Measurements from ENCODE around the gene VSIG8. TPM values are rescaled to one million over a fixed set of nuclear protein-coding genes. Genes with fewer than 3 reads are reported as not detected.
"Not testable (repeated sequence)": the region's sequence is repeated elsewhere in the genome, so short reads cannot be mapped to it uniquely, and the experiment has no call there.

VSIG8 gene
- total RNA-seq, 1 donor from 2014 or later: not detected

DNA sequence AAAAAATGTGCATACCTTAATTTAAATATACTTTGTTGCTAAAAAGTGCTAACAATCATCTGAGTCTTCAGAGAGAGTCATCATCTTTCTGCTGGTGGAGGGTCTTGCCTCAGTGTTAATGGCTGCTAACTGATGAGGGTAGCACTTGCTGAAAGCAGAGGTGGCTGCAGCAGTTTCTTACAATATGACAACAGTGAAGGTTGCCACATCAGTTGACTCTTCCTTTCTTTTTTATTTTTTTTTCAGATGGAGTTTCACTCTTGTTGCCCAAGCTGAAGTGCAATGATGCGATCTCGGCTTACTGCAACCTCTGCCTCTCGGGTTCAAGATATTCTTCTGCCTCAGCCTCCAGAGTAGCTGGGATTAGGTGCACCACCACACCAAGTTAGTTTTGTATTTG lies 40.1 kb upstream of the VSIG8 start:
- TF ChIP-seq, protein P1, sequence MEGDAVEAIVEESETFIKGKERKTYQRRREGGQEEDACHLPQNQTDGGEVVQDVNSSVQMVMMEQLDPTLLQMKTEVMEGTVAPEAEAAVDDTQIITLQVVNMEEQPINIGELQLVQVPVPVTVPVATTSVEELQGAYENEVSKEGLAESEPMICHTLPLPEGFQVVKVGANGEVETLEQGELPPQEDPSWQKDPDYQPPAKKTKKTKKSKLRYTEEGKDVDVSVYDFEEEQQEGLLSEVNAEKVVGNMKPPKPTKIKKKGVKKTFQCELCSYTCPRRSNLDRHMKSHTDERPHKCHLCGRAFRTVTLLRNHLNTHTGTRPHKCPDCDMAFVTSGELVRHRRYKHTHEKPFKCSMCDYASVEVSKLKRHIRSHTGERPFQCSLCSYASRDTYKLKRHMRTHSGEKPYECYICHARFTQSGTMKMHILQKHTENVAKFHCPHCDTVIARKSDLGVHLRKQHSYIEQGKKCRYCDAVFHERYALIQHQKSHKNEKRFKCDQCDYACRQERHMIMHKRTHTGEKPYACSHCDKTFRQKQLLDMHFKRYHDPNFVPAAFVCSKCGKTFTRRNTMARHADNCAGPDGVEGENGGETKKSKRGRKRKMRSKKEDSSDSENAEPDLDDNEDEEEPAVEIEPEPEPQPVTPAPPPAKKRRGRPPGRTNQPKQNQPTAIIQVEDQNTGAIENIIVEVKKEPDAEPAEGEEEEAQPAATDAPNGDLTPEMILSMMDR (IDR thresholded peaks at IDR 0.05): no peak
- H3K4me1 ChIP-seq: peaks cover 3 to 10% of the 10 kb centered on the region in 2 donors
- no peak for DNase-seq (ENCODE audit: low spot score in 2 of 2)
- H3K27me3 ChIP-seq: no peaks in the 10 kb centered on the region
- H3K9me3 ChIP-seq: no peaks in the 10 kb centered on the region
- no peak overlapping the region for H3K27ac ChIP-seq
- no peak overlapping the region for H3K4me3 ChIP-seq
- intact Hi-C loops (cut with DNase I): no loop called here
- H3K36me3 ChIP-seq: no peaks in the 10 kb centered on the region

DNA sequence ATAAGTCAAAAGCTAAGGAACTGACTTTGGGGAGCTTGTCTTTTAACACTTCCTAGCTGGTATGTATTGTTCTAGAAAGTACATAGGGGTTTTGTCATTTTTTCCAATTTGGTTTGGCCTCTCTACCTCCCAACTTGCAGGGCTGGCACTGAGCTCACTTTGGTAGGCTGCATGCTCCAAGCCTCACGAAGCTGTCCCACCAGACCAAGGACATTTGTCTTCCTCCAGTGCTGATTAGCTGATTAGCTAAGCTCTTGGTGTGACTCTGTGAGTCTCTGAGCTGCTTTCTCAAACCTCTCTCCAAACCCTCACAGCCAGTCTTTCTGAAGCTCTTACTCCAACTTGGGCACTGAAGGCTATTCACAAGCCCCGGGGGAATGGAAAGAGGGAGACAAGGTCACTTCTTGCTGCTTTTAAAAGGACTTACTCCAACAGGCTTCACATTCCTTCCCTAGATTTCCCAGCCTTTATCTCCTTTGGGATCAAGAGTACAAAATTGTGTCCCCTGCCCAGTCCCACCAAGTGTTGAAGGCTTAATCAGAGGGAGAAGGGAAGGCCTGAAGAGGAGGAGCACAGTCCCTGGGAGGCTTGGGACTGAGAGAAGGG lies 38.4 kb upstream of the VSIG8 start:
- DNase-seq (ENCODE audit: low spot score in 2 of 2): no peak

DNA sequence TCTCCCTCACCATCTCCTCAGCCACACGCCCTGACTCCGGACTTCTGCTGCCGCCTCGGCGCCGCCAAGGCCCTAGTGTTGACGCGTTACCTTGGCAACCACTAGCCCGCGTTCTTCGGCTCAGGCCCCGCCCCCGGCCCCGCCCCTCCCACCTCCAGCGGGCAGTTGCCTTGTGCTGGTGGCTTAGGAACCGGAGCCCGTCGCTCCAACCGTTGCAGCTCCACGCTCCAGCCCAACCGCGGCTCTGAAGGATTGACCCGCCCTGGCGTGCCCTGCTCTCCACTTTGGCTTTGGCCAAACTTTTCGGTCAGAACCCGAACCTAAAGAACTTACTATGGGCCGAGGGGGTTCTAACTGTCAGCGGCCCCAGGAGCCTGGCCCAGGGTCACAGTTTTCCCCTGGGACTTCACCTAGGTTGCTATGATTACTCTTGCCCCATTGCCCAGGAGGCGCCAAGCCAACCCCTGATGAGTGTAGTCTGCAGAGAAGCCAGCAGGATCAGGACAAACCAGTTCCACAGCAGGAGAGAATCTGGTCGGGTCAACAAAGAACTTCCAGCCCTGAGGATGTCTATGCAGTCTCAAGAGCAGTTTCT lies 37.7 kb upstream of the VSIG8 start, which contains the start of gene CFAP45:
Gene CFAP45 (minus strand): TSS at position 80 of the 595 bp plus-strand sequence. CDS start 67 bp downstream, at position 13.
- Histone ChIP-seq H3K4me3 (peak within 1 kb of the TSS in 1 of 2 donors; percentile 17), H3K27me3 (no peaks in the 10 kb centered on the region), H3K4me1 (peaks cover 3 to 10% of the 10 kb centered on the region in 2 donors), H3K27ac (peak within 1 kb of the TSS; percentile 51 to 66), H3K9me3 (no peaks in the 10 kb centered on the region), H3K36me3 (no peaks in the 10 kb centered on the region)
- intact Hi-C loops (cut with DNase I): loop anchor here (1.0 to 2.0 kb wide), 2 partner anchors 25 to 119 kb away; partner anchors contain the start of genes DUSP23 and TAGLN2
- TF ChIP-seq, protein P1 (IDR thresholded peaks at IDR 0.05): no peak
- DNase-seq (ENCODE audit: low spot score in 2 of 2): peak; percentile 71 to 91

More for the DNA sequence above, 38.4 kb upstream of the VSIG8 start:
- Histone ChIP-seq H3K27me3 (no peaks in the 10 kb centered on the region), H3K36me3 (no peaks in the 10 kb centered on the region), H3K4me1 (peaks cover 3 to 10% of the 10 kb centered on the region in 2 donors), H3K4me3 (no peak overlapping the region), H3K9me3 (no peaks in the 10 kb centered on the region), H3K27ac (peak overlapping the region; percentile 51 to 66)
- TF ChIP-seq, protein P1 (IDR thresholded peaks at IDR 0.05): no peak
- intact Hi-C loops (cut with DNase I): loop anchor here (1.0 to 2.0 kb wide), 2 partner anchors 24 to 120 kb away; partner anchors contain the start of genes DUSP23 and TAGLN2

DNA sequence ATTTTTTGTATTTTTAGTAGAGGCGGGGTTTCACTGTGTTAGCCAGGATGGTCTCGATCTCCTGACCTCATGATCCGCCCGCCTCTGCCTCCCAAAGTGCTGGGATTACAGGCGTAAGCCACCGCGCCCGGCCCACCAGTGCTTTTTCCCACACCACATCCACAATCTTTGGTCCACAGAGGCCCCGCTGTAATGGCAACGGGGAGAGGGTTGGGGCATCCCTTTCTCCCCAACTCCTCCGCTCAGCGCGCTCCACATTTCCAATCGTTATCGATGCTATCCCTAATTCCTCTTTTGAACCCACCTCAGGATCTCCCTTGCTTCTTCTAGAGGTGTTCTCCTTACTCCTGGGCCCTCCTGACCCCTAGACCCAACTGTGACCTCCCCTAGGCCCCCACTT lies 37.2 kb upstream of the VSIG8 start:
- not testable (repeated sequence) for DNase-seq (ENCODE audit: low spot score in 2 of 2); H3K27me3 ChIP-seq; H3K4me1 ChIP-seq; H3K9me3 ChIP-seq; H3K36me3 ChIP-seq
- intact Hi-C loops (cut with DNase I): loop anchor here (1.0 to 10.0 kb wide), 3 partner anchors 26 to 735 kb away; partner anchors contain the start of genes DUSP23 and TAGLN2
- Histone ChIP-seq H3K27ac (peak overlapping the region; percentile 51 to 66), H3K4me3 (peak overlapping the region in 1 of 2 donors; percentile 17)

DNA sequence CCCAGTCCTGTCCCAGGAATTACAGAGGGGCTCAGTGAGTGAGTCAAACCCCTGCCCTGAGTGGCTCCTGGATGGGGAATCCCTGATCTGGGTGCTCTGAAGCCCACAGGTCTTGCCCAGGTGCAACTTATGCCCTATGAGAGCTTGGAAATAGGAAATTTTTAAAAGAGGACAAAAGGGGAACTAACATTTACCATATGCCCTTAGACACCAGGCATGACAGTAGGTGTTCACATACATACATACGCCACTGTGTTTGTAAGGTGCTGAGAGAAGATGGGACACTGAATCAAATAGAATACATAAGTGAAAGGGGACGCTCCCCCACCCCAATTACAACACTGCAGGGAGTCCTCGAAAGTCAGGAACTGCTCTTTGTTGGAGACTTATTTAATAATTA lies 36.1 kb upstream of the VSIG8 start:
- H3K9me3 ChIP-seq: no peaks in the 10 kb centered on the region
- H3K4me1 ChIP-seq: peaks cover 3 to 10% of the 10 kb centered on the region in 2 donors
- no peaks in the 10 kb centered on the region for H3K36me3 ChIP-seq
- no peak overlapping the region for H3K4me3 ChIP-seq
- DNase-seq (ENCODE audit: low spot score in 2 of 2): no peak
- no peak overlapping the region for H3K27ac ChIP-seq
- TF ChIP-seq, protein P1 (IDR thresholded peaks at IDR 0.05): no peak
- intact Hi-C loops (cut with DNase I): loop anchor here (10.0 kb wide), 1 partner anchor 734 kb away; no protein-coding TSS in a partner anchor
- H3K27me3 ChIP-seq: no peaks in the 10 kb centered on the region

DNA sequence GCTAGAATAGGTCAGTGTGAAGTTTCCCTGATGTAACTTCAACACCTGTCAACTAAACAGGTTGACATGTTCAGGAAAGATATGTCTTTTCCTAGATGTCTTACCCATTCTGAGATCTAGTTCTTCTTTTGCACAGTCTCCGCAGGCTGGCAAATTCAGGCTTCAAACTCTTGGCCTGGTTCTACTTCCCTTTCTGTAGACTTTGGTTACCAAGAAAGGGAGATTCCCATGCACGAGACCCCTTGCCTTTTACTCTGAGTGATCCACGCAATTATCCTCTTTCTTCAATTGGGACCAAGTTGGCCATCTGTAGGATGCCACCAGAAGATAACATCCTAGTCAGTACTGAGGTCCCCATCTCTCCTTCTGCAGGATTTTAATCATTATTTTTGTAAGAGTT lies 35.5 kb upstream of the VSIG8 start:
- Histone ChIP-seq H3K9me3 (no peaks in the 10 kb centered on the region), H3K4me1 (peaks cover 3 to 10% of the 10 kb centered on the region in 2 donors), H3K36me3 (no peaks in the 10 kb centered on the region), H3K27me3 (no peaks in the 10 kb centered on the region), H3K27ac (no peak overlapping the region), H3K4me3 (no peak overlapping the region)
- intact Hi-C loops (cut with DNase I): loop anchor here (10.0 kb wide), 1 partner anchor 733 kb away; no protein-coding TSS in a partner anchor
- TF ChIP-seq, protein P1 (IDR thresholded peaks at IDR 0.05): no peak
- DNase-seq (ENCODE audit: low spot score in 2 of 2): no peak
